IMR-90 (cell line): ENCODE results near the gene CYB561D2. TPM values are rescaled to one million over a fixed set of nuclear protein-coding genes. Genes with fewer than 3 reads are reported as not detected.

ENCODE experiments used
- ATAC-seq: fragments of 200-7000 bp; cut with Tn5 transposase; 2 replicates; pipeline ENCODE4 v1.9.1; 2020; ENCODE audit warnings: low read depth, mild to moderate bottlenecking, moderate library complexity
- BruUV-seq: library from RNA; stranded (reverse); fragments of 400-500 nt; replicated peaks from 2 replicates; lab custom pipeline; 2021; lab: Mats Ljungman, UMichigan
- CTCF ChIA-PET: fragments of 300-600 bp; formaldehyde crosslinking; extraction: SDS; loops from one replicate; lab custom pipeline; 2021; ENCODE audit warnings: antibody characterized with exemption; lab: Yijun Ruan, JAX
- POLR2A ChIA-PET: fragments of 300-600 bp; sonication (Branson Sonifier 250); formaldehyde crosslinking; loops from one replicate; lab custom pipeline; 2022; ENCODE audit warnings: antibody characterized with exemption; ENCODE audit not compliant: unreplicated experiment; lab: Charles Lee
- DNase-seq: peaks from one replicate; pipeline ENCODE4 v3.0.0; 2013
- H2AFZ ChIP-seq: replicated peaks from 2 replicates; pipeline ENCODE3; 2013; ENCODE audit warnings: low read length, mild to moderate bottlenecking; ENCODE audit not compliant: poor library complexity
- H2AK5ac ChIP-seq: 2 replicates; pipeline ENCODE4 v1.6.1; 2013; ENCODE audit warnings: low read depth, low read length, inconsistent platforms
- H2AK9ac ChIP-seq: replicated peaks from 2 replicates; pipeline ENCODE3; 2013; ENCODE audit warnings: mild to moderate bottlenecking, low read depth, low read length, moderate library complexity; ENCODE audit not compliant: poor library complexity
- H2BK120ac ChIP-seq: 2 replicates; pipeline ENCODE4 v1.6.1; 2013; ENCODE audit warnings: low read depth, low read length, inconsistent platforms
- H2BK15ac ChIP-seq: 3 replicates; pipeline ENCODE4 v1.6.1; 2013; ENCODE audit warnings: low read depth, low read length, inconsistent platforms
- H2BK20ac ChIP-seq: 2 replicates; pipeline ENCODE4 v1.6.1; 2013; ENCODE audit warnings: low read depth, mild to moderate bottlenecking, inconsistent platforms, low read length, moderate library complexity
- H2BK5ac ChIP-seq: 2 replicates; pipeline ENCODE4 v1.6.1; 2013; ENCODE audit warnings: mild to moderate bottlenecking, low read depth, low read length, inconsistent platforms; ENCODE audit not compliant: poor library complexity, severe bottlenecking
- H3K14ac ChIP-seq: replicated peaks from 2 replicates; pipeline ENCODE4 v1.6.1; 2013; ENCODE audit warnings: low read depth, low read length, inconsistent platforms
- H3K18ac ChIP-seq: 2 replicates; pipeline ENCODE4 v1.6.1; 2013; ENCODE audit warnings: low read depth, low read length, control low read depth
- H3K23ac ChIP-seq: 2 replicates; pipeline ENCODE4 v1.6.1; 2013; ENCODE audit warnings: low read depth, low read length, inconsistent platforms
- H3K27ac ChIP-seq: 2 replicates; pipeline ENCODE4 v1.5.1; 2013; ENCODE audit warnings: mild to moderate bottlenecking, control low read depth, low read length; ENCODE audit not compliant: insufficient read depth
- H3K27me3 ChIP-seq: 2 replicates; pipeline ENCODE4 v1.6.1; 2013; ENCODE audit warnings: low read length; ENCODE audit not compliant: control insufficient read depth, insufficient read depth
- H3K36me3 ChIP-seq: 2 replicates; pipeline ENCODE4 v1.6.1; 2013; ENCODE audit warnings: low read length, mixed read lengths; ENCODE audit not compliant: control insufficient read depth, insufficient read depth
- H3K4ac ChIP-seq: 2 replicates; pipeline ENCODE4 v1.6.1; 2013; ENCODE audit warnings: low read depth, low read length, inconsistent platforms
- H3K4me1 ChIP-seq: 2 replicates; pipeline ENCODE4 v1.6.1; 2013; ENCODE audit warnings: low read length, mixed read lengths; ENCODE audit not compliant: control insufficient read depth, insufficient read depth
- H3K4me2 ChIP-seq: 2 replicates; pipeline ENCODE4 v1.6.1; 2013; ENCODE audit warnings: low read depth, mild to moderate bottlenecking, control low read depth, low read length, moderate library complexity
- H3K4me3 ChIP-seq: 2 replicates; pipeline ENCODE4 v1.5.1; 2013; ENCODE audit warnings: low read depth, mild to moderate bottlenecking, control low read depth, low read length, moderate library complexity; ENCODE audit not compliant: insufficient read depth
- H3K56ac ChIP-seq: 2 replicates; pipeline ENCODE4 v1.6.1; 2013; ENCODE audit warnings: low read length, inconsistent platforms; ENCODE audit not compliant: insufficient read depth; ENCODE audit errors: extremely low read depth
- H3K79me1 ChIP-seq, 2 experiments: 2 replicates each; pipeline ENCODE4 v1.6.1; 2013; ENCODE audit warnings: low read length in 2 of 2, inconsistent platforms in 1 of 2, low read depth in 1 of 2
- H3K9ac ChIP-seq: 2 replicates; pipeline ENCODE4 v1.6.1; 2013; ENCODE audit warnings: low read depth, low read length, control low read depth
- H3K9me1 ChIP-seq: 2 replicates; pipeline ENCODE4 v1.6.1; 2013; ENCODE audit warnings: low read length, inconsistent platforms; ENCODE audit not compliant: insufficient read depth
- H3K9me3 ChIP-seq: 2 replicates; pipeline ENCODE4 v1.6.1; 2013; ENCODE audit warnings: low read length; ENCODE audit not compliant: control insufficient read depth, insufficient read depth
- H4K20me1 ChIP-seq: 2 replicates; pipeline ENCODE4 v1.6.1; 2013; ENCODE audit warnings: low read length, inconsistent platforms; ENCODE audit not compliant: insufficient read depth
- H4K5ac ChIP-seq: 2 replicates; pipeline ENCODE4 v1.6.1; 2013; ENCODE audit warnings: mild to moderate bottlenecking, low read depth, low read length, control low read depth
- H4K8ac ChIP-seq, 2 experiments: 2 replicates each; pipeline ENCODE4 v1.6.1; 2013; ENCODE audit warnings: low read depth in 2 of 2, low read length in 2 of 2, control low read depth in 1 of 2, inconsistent platforms in 1 of 2
- H4K91ac ChIP-seq: 2 replicates; pipeline ENCODE4 v1.6.1; 2013; ENCODE audit warnings: low read depth, low read length, inconsistent platforms; ENCODE audit not compliant: insufficient read depth
- CHD1 ChIP-seq: IDR thresholded peaks from 2 replicates; pipeline ENCODE4 v1.6.1; 2012; ENCODE audit warnings: low read depth, low read length, improper control_type of control experiment
- WGBS, 2 experiments: methylation state at CpG; one replicate each; pipeline versions ENCODE4 v1.1.5 to v1.1.7; 2013; ENCODE audit warnings: missing lambda C conversion rate in 2 of 2; ENCODE audit not compliant: insufficient read length in 1 of 2; ENCODE audit errors: extremely low coverage in 2 of 2; 5-methylcytosine and 5-hydroxymethylcytosine counted together
- dilution Hi-C: fragments of 300-500 bp; cut with HindIII; formaldehyde crosslinking; loops from one replicate; pipeline ENCODE4 v1.14.3; 2018; ENCODE audit warnings: low sequenced_read_pairs; ENCODE audit not compliant: unreplicated experiment
- in situ Hi-C: fragments of 300-500 bp; cut with MboI; formaldehyde crosslinking; loops from 3 replicates; pipeline ENCODE4 v1.14.3; 2019; ENCODE audit warnings: low sequenced_read_pairs, inconsistent platforms, mixed read lengths
- intact Hi-C: fragments of 100-400 bp; cut with micrococcal nuclease; formaldehyde crosslinking; loops from 2 replicates; pipeline ENCODE4 v1.10.0; 2022
- polyA plus RNA-seq, 3 experiments: library from polyadenylated mRNA; depleted of rRNA; stranded (reverse); fragments of >200 nt; gene quantifications; 2 replicates each; pipeline ENCODE4 v1.2.3, GENCODE V29; 2012; ENCODE audit warnings: low replicate concordance in 1 of 3
- total RNA-seq: library from RNA; depleted of rRNA; stranded (reverse); fragments of >200 nt; gene quantifications from 2 replicates; pipeline ENCODE4 v1.2.3, GENCODE V29; 2012

Gene CYB561D2
- total and polyA plus RNA-seq, 2 of the 4 experiments (the other 2 are of a cell fraction) = 29.2 to 31.7 TPM

- Histone ChIP-seq H2AK5ac (0 out of 2 replicates have a peak within 1 kb of the TSS, but pooled peaks have one; percentile 17), H3K23ac (no peak within 1 kb of the TSS), H3K4me3 (peak within 1 kb of the TSS; percentile 48), H3K9me1 (no peaks in the 10 kb centered on the region; the same call in none of the 2 replicates), H3K36me3 (peaks cover 9% of the 10 kb centered on the region; the same call in 1 of the 2 replicates), H3K9me3 (no peaks in the 10 kb centered on the region), H3K9ac (peak within 1 kb of the TSS; percentile 47), H3K4ac (peak within 1 kb of the TSS; percentile 11; the same call in 1 of the 2 replicates), H2BK120ac (peak within 1 kb of the TSS; percentile 8; the same call in 1 of the 2 replicates), H2BK15ac (no peak within 1 kb of the TSS), H3K4me1 (peaks cover 9% of the 10 kb centered on the region), H4K8ac (peak within 1 kb of the TSS in 1 of 2 experiments; percentile 54; a peak in 1 of 4 replicates), H2BK20ac (no peak within 1 kb of the TSS), H2BK5ac (no peak within 1 kb of the TSS), H2AFZ (peak within 1 kb of the TSS; percentile 95), H3K18ac (no peak within 1 kb of the TSS), H4K5ac (0 out of 2 replicates have a peak within 1 kb of the TSS, but pooled peaks have one; percentile 1), H3K79me1 (peaks cover 14 to 23% of the 10 kb centered on the region in 2 experiments), H2AK9ac (peak within 1 kb of the TSS; percentile 47), H3K56ac (0 out of 2 replicates have a peak within 1 kb of the TSS, but pooled peaks have one; percentile 14), H4K91ac (no peak within 1 kb of the TSS), H3K14ac (peak within 1 kb of the TSS; percentile 7; the same call in 1 of the 2 replicates), H3K27me3 (no peaks in the 10 kb centered on the region), H3K4me2 (peak within 1 kb of the TSS; percentile 99), H3K27ac (no peak within 1 kb of the TSS; the same call in 1 of the 2 replicates), H4K20me1 (peaks cover 2% of the 10 kb centered on the region)
- dilution Hi-C loops (no loop called here), in situ Hi-C loops (loop anchor here (5.0 to 25.0 kb wide), 4 partner anchors 202 to 1817 kb away; partner anchors contain the start of genes ABHD14B, GPR62, MANF and PCBP4), intact Hi-C loops (loop anchor here (2.0 to 5.0 kb wide), 2 partner anchors 205 to 1042 kb away; partner anchors contain the start of gene MANF)
- ChIA-PET POLR2A (no interaction called here), CTCF (interaction anchor here (0.6 kb wide), 1 partner anchor 197 kb away, joined by 5 read pairs; no protein-coding TSS in a partner anchor)
- BruUV-seq = no TSS peak
- ATAC-seq (peak; percentile 67), DNase-seq (peak; percentile 28)
- TF ChIP-seq CHD1 = no peak
- WGBS, 2 experiments = 12% methylated on average over 20 of the region's 45 CpGs; no CpG with 5 or more reads in 1 of the 2 experiments
These were observed 5.0 kb upstream of the CYB561D2 start, which contains the start of gene ZMYND10 for GRCh38 chr3:50345586-50346234. Gene ZMYND10 (minus strand): TSS chr3:50345732. CDS start chr3:50345579, 153 bp downstream.
